Keratinocyte (primary cell): ENCODE data around the gene JADE2. TPM values are rescaled to one million over a fixed set of nuclear protein-coding genes. Genes with fewer than 3 reads are reported as not detected.
"Not testable (repeated sequence)": the region's sequence is repeated elsewhere in the genome, so short reads cannot be mapped to it uniquely, and the experiment has no call there.

Source experiments
- DNase-seq: peaks from one replicate; pipeline ENCODE4 v3.0.0-alpha.2; 2011; ENCODE audit warnings: low read depth, missing footprints, low spot score
- FAIRE-seq: peaks from 2 replicates; lab custom pipeline; 2011; peaks lifted over from hg19 to GRCh38; lab: Jason Lieb, UNC
- H2AFZ ChIP-seq: 2 replicates; pipeline ENCODE4 v1.6.0; 2012; ENCODE audit warnings: low read length, control low read depth, inconsistent platforms; ENCODE audit not compliant: control insufficient read depth
- H3K27ac ChIP-seq: 2 replicates; pipeline ENCODE4 v1.5.1; 2011; ENCODE audit warnings: low read length; ENCODE audit not compliant: control insufficient read depth, insufficient read depth
- H3K27me3 ChIP-seq: 3 replicates; pipeline ENCODE4 v1.6.0; 2011; ENCODE audit warnings: low read length; ENCODE audit not compliant: control insufficient read depth, insufficient read depth; ENCODE audit errors: extremely low read depth
- H3K36me3 ChIP-seq, 2 experiments: 2 replicates in 1 of 2; 3 replicates in 1 of 2; pipeline ENCODE4 v1.5.1; 2011; ENCODE audit warnings: low read length in 2 of 2, mild to moderate bottlenecking in 1 of 2; ENCODE audit not compliant: control insufficient read depth in 2 of 2, insufficient read depth in 2 of 2; ENCODE audit errors: extremely low read depth in 1 of 2
- H3K4me1 ChIP-seq: 3 replicates; pipeline ENCODE4 v1.5.1; 2011; ENCODE audit warnings: low read length; ENCODE audit not compliant: control insufficient read depth, insufficient read depth; ENCODE audit errors: extremely low read depth
- H3K4me2 ChIP-seq: 3 replicates; pipeline ENCODE4 v1.6.0; 2011; ENCODE audit warnings: low read depth, low read length; ENCODE audit not compliant: control insufficient read depth, insufficient read depth; ENCODE audit errors: extremely low read depth
- H3K4me3 ChIP-seq, 3 experiments: fragments of 200-600 bp in 1 of 3; sonication (generic) in 1 of 3; 2 replicates in 2 of 3; 3 replicates in 1 of 3; pipeline ENCODE4 v1.5.1; 2011 to 2016; ENCODE audit warnings: low read length in 3 of 3, mild to moderate bottlenecking in 3 of 3, control low read depth in 2 of 3, inconsistent platforms in 1 of 3, low read depth in 1 of 3, mixed read lengths in 1 of 3, mixed run types in 1 of 3, moderate library complexity in 1 of 3; ENCODE audit not compliant: control insufficient read depth in 2 of 3, insufficient read depth in 2 of 3; ENCODE audit errors: extremely low read depth in 1 of 3
- H3K79me2 ChIP-seq: 2 replicates; pipeline ENCODE4 v1.6.0; 2012; ENCODE audit warnings: low read length; ENCODE audit not compliant: control insufficient read depth, insufficient read depth
- H3K9ac ChIP-seq: 3 replicates; pipeline ENCODE4 v1.6.0; 2011; ENCODE audit warnings: low read length; ENCODE audit not compliant: control insufficient read depth, insufficient read depth; ENCODE audit errors: extremely low read depth
- H3K9me1 ChIP-seq: 3 replicates; pipeline ENCODE4 v1.6.0; 2011; ENCODE audit warnings: low read length; ENCODE audit not compliant: control insufficient read depth, insufficient read depth; ENCODE audit errors: extremely low read depth
- H3K9me3 ChIP-seq: 2 replicates; pipeline ENCODE4 v1.5.1; 2012; ENCODE audit warnings: low read depth, low read length; ENCODE audit not compliant: control insufficient read depth
- H4K20me1 ChIP-seq: 3 replicates; pipeline ENCODE4 v1.6.0; 2011; ENCODE audit warnings: low read length; ENCODE audit not compliant: control insufficient read depth, insufficient read depth; ENCODE audit errors: extremely low read depth
- EZH2 ChIP-seq: IDR thresholded peaks from one replicate; pipeline ENCODE4 v1.6.1; 2012; ENCODE audit warnings: inconsistent platforms, mild to moderate bottlenecking, low read length, moderate library complexity
- dilution Hi-C: fragments of 300-500 bp; cut with MboI; formaldehyde crosslinking; loops from one replicate; pipeline ENCODE4 v1.7.0; 2020; ENCODE audit warnings: low sequenced_read_pairs; ENCODE audit not compliant: extremely low pct_ligation_motif_present
- polyA plus RNA-seq, 5 experiments: library from polyadenylated mRNA; depleted of rRNA in 3 of 5; stranded (reverse) in 3 of 5; stranded (forward) in 1 of 5; unstranded in 1 of 5; fragments of >200 nt; gene quantifications; 1 replicate in 1 of 5; 2 replicates in 3 of 5; 3 replicates in 1 of 5; pipeline versions ENCODE4 v1.2.1 to v1.2.3, GENCODE V29; 2011 to 2012; ENCODE audit warnings: missing spikeins in 2 of 5, low read depth in 1 of 5, low replicate concordance in 1 of 5
- TF ChIP-seq, protein P1 (sequence below), 3 experiments: IDR thresholded peaks in 1 of 3; conservative IDR thresholded peaks in 1 of 3; optimal IDR thresholded peaks in 1 of 3; 2 replicates in 2 of 3; 3 replicates in 1 of 3; pipeline versions ENCODE3 to v1.5.1; 2011; ENCODE audit warnings: low read length in 3 of 3, mild to moderate bottlenecking in 3 of 3, moderate library complexity in 2 of 3, control low read depth in 1 of 3, inconsistent platforms in 1 of 3; ENCODE audit not compliant: insufficient read depth in 2 of 3; ENCODE audit errors: extremely low read depth in 1 of 3

The JADE2 gene
- polyA plus RNA-seq, 1 donor (not counting 4 experiments of a cell fraction or from before 2014, with no cell fraction given): 11.1 TPM

DNA sequence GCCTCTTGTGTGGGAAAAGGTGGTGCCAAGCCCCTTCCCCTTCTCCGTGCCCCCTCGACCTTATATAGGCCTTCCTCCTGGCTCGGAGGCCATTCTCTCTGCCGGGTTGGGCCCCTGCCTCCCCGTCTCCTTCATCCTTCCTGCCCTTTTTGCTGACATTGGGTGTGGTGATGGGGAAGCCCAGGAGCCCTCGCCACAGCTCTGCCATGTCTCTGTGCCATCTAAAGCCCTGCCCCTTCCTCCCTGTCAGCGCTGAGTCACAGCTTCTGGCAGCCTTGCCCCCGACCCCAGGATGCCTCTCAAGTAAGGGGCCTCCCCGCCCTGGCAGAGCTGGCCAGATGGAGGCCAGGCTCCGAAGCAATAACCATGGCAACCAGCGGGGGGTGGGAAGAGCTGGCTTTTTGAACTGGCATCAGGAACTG lies 30.4 kb downstream of the JADE2 start:
- peaks cover 14 to 32% of the 10 kb centered on the region in 2 experiments for H3K36me3 ChIP-seq

GRCh38 chr5:134556588-134556987 lies 31.1 kb downstream of the JADE2 start:
- not testable (repeated sequence) for H3K4me3 ChIP-seq, FAIRE-seq
- peaks cover 15 to 37% of the 10 kb centered on the region in 2 experiments for H3K36me3 ChIP-seq

More for the DNA sequence above, 30.4 kb downstream of the JADE2 start:
- no peak overlapping the region for H3K4me3 ChIP-seq
- dilution Hi-C loops: no loop called here
- peak overlapping the region; percentile 61 for H3K27ac ChIP-seq
- no peak overlapping the region for H3K9ac ChIP-seq
- FAIRE-seq: no peak
- no peaks in the 10 kb centered on the region for H3K27me3 ChIP-seq
- no peaks in the 10 kb centered on the region for H4K20me1 ChIP-seq
- TF ChIP-seq, protein P1, sequence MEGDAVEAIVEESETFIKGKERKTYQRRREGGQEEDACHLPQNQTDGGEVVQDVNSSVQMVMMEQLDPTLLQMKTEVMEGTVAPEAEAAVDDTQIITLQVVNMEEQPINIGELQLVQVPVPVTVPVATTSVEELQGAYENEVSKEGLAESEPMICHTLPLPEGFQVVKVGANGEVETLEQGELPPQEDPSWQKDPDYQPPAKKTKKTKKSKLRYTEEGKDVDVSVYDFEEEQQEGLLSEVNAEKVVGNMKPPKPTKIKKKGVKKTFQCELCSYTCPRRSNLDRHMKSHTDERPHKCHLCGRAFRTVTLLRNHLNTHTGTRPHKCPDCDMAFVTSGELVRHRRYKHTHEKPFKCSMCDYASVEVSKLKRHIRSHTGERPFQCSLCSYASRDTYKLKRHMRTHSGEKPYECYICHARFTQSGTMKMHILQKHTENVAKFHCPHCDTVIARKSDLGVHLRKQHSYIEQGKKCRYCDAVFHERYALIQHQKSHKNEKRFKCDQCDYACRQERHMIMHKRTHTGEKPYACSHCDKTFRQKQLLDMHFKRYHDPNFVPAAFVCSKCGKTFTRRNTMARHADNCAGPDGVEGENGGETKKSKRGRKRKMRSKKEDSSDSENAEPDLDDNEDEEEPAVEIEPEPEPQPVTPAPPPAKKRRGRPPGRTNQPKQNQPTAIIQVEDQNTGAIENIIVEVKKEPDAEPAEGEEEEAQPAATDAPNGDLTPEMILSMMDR (optimal IDR thresholded peaks at IDR 0.05 in 1 of 3, IDR thresholded peaks at IDR 0.05 in 1 of 3, conservative IDR thresholded peaks at IDR 0.05 in 1 of 3; ENCODE audit: extremely low read depth in 1 of 3, insufficient read depth in 2 of 3, low read length in 3 of 3): no peak
- no peak for TF ChIP-seq EZH2
- peaks cover 3% of the 10 kb centered on the region for H3K79me2 ChIP-seq
- H3K9me3 ChIP-seq: no peaks in the 10 kb centered on the region
- peaks cover 42% of the 10 kb centered on the region for H3K4me1 ChIP-seq
- DNase-seq: no peak
- H3K9me1 ChIP-seq: peaks cover 4% of the 10 kb centered on the region
- peak overlapping the region; percentile 19 for H3K4me2 ChIP-seq
- no peak overlapping the region for H2AFZ ChIP-seq

GRCh38 chr5:134556994-134557393 lies 31.5 kb downstream of the JADE2 start:
- H3K36me3 ChIP-seq: peaks cover 15 to 41% of the 10 kb centered on the region in 2 experiments
- H3K79me2 ChIP-seq: peaks cover 3% of the 10 kb centered on the region
- no peak overlapping the region for H3K27ac ChIP-seq
- peaks cover 4% of the 10 kb centered on the region for H3K9me1 ChIP-seq
- DNase-seq (no peak), FAIRE-seq (no peak)
- H3K9ac ChIP-seq: no peak overlapping the region
- H3K4me3 ChIP-seq: no peak overlapping the region
- no peaks in the 10 kb centered on the region for H4K20me1 ChIP-seq
- no peaks in the 10 kb centered on the region for H3K27me3 ChIP-seq
- no peaks in the 10 kb centered on the region for H3K9me3 ChIP-seq
- TF ChIP-seq, protein P1 (optimal IDR thresholded peaks at IDR 0.05 in 1 of 3, IDR thresholded peaks at IDR 0.05 in 1 of 3, conservative IDR thresholded peaks at IDR 0.05 in 1 of 3; ENCODE audit: extremely low read depth in 1 of 3, insufficient read depth in 2 of 3, low read length in 3 of 3): no peak
- no peak for TF ChIP-seq EZH2
- peaks cover 35% of the 10 kb centered on the region for H3K4me1 ChIP-seq
- H2AFZ ChIP-seq: no peak overlapping the region
- dilution Hi-C loops: no loop called here
- no peak overlapping the region for H3K4me2 ChIP-seq

More at GRCh38 chr5:134556588-134556987, 31.1 kb downstream of the JADE2 start:
- DNase-seq, H3K4me2 ChIP-seq, H3K9ac ChIP-seq, H3K9me1 ChIP-seq, H2AFZ ChIP-seq, H4K20me1 ChIP-seq, H3K9me3 ChIP-seq, H3K27ac ChIP-seq, dilution Hi-C loops, H3K79me2 ChIP-seq, H3K27me3 ChIP-seq: not testable (repeated sequence)
- peaks cover 39% of the 10 kb centered on the region for H3K4me1 ChIP-seq
